GM18505 (cell line): ENCODE data around the gene ICAM3.

Source experiments
- ATAC-seq: cut with Tn5 transposase; IDR thresholded peaks from one replicate; pipeline ENCODE4 v1.9.1; 2021; ENCODE audit not compliant: unreplicated experiment
- POLR2A ChIP-seq: IDR thresholded peaks from 4 replicates; pipeline ENCODE4 v1.6.1; 2011; ENCODE audit warnings: borderline replicate concordance; ENCODE audit not compliant: insufficient read depth, insufficient read length; ENCODE audit errors: extremely low read depth

Gene ICAM3

DNA sequence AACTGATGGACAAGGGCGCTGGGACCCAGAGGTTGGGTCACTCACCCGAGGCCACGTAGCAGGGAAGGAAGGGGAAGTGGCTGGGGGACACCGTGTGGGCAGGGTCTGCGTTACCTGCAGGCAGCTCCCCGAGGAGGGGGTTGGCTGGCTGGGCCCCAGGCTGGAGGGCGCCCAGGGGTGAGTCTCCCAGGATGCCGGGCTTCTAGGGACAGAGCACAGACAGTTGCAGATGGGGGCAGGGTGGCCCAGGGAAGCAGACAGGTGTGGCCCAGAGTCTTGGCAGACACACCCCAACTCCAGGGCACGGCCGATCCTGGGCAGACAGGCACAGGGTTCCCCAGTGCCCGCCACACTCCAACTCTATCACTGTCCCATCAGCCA lies 18.0 kb downstream of the ICAM3 start:
- no peak for TF ChIP-seq POLR2A
- ATAC-seq, result no peak

DNA sequence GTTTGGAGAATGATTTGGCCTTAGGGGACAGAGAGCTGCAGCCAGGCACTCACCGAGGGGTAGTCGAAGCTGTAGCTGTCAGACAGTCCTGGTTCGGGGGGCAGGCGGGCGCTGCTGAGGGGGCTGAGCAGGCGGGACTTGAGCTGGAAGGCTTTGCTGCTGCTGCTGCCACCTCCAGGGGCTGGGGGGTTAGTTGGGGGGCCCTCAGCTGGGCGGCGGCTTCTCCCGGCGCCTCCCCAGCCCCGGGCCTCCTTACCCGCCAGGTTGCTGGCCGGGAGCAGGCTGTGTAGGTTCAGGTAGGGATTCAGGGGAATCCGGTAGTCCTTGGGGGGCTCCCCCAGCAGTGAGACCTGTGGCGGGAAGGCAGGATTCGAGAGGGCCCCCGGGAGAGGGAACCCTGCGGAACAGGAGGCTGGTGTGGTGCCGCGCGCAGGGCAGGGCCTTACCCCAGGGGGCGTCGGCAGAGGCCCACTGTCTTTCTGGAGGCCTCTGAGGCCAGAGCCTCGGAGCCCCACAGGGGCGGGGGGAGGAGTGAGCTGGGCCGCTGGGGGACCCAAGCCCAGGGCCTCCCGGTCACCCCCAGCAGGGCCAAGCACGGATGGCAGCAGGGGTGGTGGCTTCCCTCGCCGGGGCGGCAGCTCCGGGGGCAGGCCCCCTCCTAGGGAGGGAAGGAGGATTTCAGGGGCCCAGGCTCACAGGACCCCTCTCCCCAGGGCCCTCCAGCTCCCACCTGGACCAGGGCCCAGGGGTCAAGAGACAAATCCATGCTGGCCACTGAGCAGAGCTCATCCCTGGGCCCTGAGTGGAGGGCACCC lies 18.6 kb downstream of the ICAM3 start:
- TF ChIP-seq POLR2A, result no peak
- no peak for ATAC-seq

GRCh38 chr19:10318807-10319682 lies 20.4 kb downstream of the ICAM3 start:
- no peak for ATAC-seq
- no peak for TF ChIP-seq POLR2A

DNA sequence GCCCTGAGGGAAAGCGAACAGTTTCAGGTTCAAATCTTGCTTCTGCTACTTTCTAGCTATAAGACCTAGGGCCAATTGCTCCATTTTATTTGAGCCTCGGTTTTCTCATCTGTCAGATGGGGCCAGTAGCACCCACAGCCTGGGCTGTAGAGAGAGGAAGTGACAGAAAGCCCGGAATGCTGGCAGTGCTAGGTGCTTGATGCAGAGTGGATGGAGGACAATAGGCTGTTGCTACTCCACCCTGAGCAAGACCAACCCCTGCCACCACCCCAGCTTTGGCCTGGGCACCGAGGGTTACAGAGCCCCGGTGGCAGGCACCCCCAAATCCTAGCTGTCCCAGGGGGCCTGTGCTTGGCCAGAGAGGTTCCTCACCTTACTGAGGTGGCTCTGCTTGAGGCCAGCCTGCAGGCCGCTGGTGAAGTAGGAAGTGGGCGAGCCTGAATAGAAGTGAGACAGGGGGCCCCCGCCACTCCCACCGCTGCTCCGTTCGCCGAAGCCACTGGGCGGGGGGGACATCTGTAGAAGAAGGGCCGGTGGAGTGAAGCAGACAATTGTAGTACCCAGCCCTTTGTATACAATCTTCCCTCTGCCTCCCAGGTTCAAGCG lies 21.5 kb downstream of the ICAM3 start:
- TF ChIP-seq POLR2A, result no peak
- no peak for ATAC-seq

DNA sequence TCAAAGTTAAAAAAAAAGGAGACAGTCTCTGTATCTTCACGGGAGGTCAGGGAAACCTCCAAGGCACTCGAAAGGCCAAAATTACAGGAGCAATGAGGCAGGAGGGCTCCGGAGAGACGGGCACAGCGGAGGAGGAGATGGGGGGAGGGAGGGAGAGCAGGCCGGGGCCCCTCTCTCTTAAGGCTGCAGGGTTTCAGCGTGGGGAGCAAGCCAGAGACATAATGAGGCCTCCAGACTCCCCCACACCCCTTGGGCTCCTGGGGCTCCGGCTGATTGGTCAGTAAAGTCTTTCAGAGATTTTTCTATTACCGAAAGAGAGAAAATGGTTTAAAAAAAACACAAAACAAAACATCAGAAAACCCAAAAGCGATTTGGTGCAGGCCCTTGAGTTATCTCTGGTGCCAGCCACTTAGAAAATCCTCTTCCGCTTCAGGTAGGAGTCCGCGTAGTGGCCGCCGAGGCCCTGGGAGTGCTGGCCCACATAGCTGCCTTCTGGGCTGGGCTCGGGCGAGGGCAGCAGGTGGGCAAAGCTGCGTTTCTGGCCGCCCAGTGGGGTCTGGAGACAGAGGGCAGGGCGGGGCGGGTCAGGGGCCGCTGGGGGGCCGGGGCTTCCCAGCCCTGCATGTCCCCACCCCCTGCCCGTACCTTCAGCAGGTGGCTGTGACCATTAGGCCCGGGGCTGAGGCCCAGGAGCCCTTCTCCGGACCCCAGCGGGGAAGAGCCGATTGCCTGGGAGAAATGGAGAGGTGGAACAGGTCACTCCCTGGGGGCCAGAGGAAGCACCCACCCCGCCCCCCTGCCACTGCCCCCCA lies 22.2 kb downstream of the ICAM3 start:
- TF ChIP-seq POLR2A, result no peak
- no peak for ATAC-seq

DNA sequence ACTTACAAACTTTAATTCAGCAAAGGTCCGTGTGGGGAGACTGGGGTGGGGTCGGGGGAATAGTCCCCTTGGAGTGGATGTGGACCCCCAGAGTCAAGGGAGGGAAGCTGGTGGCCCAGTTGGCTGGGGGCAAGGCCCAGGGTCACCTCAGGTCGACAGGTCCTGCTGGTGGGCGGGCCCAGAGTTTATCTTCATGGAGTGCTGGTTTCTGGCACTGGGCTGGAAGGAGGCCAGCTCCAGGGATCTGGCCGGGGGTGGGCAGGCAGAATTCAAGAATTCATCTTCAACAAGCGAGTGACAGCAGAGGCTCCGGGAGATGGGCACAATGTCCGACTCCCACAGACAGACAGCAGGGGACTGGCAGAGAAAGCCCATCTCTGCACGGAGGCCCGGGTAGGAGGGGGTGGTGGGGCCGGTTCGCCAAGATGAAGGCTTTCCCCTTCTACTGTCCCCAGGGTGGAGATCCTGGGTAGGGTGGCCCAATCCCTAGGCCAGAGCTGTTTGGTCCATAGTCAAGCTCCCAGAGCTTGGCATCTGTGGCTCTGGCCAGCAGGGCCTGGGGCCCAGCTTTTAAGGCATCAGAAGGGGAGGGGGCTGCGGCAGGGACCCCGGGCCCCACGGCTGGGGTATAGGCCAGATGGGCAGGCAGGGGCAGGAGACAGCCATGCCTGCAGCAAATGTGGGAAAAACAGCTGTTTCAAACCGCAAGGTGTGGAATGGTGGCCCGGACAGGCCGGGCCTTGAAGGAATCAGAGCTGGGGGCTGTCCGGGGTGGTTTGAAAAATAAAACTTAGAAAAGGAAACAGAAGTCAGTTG lies 23.0 kb downstream of the ICAM3 start:
- no peak for ATAC-seq
- TF ChIP-seq POLR2A, result no peak

DNA sequence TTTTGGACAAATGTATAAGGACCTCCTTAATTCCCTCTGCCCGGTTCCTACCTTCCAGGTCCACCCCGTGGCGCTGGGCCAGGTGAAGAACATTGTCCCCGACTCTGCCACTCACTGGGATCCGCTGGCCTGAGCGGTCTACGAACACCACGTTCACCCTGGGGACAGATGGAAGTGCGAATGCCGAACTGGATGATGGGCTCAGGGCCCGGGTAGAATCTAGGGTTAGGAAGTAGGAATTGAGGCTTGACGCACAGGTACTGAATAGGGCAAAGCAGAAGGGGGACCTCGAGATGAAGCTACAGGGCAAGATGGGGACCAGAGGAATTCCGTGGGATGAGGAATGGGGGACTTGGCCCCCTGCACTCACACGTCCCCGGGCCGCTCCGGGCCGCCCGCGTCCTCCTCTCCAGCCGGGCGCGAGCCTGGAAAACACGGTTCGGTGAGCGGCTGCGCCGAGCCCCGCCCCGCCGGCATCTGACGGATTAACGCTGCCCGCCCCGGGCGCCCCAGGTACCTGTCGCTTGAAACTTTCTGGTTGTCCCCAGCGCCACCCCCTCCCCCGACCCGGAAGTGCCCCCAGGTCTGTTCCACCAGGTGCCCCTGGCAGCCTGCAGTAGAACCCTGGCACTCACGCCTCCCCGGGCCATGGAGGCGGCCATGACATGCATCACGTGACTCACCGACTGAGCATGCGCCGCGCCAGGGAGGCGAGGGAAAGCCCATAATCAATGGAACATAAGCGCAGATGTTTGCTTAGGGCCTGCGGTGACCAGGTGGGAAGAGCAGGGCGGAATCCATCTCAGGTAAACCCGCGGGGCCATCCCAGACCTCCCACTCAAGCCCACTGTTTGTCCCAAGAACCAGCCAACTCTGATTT lies 23.8 kb downstream of the ICAM3 start, which contains the start of gene FDX2:
Gene FDX2 (minus strand): TSS at position 681 of the 880 bp plus-strand sequence. CDS start 19 bp downstream, at position 662.
- TF ChIP-seq POLR2A, result peak; percentile 82
- ATAC-seq, result no peak

- ATAC-seq, result no peak
- no peak for TF ChIP-seq POLR2A
These were observed 30.0 kb downstream of the ICAM3 start, which contains the start of gene ZGLP1 for GRCh38 chr19:10309423-10309822. Gene ZGLP1, minus strand, starts transcription at chr19:10309815.

GRCh38 chr19:10306327-10306726 lies 33.1 kb downstream of the ICAM3 start:
- TF ChIP-seq POLR2A, result no peak
- ATAC-seq, result no peak

DNA sequence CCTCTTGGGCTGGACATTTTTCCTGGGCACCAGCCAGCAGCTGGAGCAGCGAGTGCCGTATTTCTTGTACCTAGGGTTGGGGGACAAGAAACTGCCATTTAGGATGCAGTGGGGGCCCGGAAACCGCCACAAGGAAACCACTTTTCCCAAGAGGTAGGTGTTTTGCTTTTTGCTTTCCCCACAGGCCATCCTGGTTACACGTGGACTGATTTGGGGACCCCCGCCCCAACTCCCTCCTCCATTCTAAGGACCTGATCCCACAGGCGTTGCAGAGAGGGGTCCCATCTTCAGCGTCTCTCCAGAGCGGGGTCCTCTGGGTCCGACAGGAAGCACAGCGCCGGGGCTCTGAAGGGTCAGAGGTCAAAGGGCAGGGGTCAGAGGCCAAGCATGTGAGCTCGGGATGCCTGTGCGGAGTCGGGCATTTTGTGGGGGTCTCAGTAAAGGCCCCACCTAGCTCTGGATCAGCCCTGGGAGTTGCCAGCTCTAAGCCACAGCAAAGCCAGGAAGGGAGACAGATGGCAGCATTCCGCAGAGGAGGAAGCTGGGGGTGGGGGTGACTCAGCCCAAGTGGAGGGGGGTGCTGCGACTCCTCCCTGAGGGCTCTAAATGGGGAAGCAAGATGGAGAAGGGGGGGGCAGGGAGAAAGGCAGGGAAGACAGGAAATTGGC lies 34.2 kb downstream of the ICAM3 start:
- no peak for TF ChIP-seq POLR2A
- no peak for ATAC-seq

GRCh38 chr19:10299545-10300458 lies 39.6 kb downstream of the ICAM3 start:
- TF ChIP-seq POLR2A, result no peak
- ATAC-seq, result no peak
